Tibial artery (tissue), 4 donors: Measurements from ENCODE around the gene ADORA1.
A peak's percentile ranks its signal among the peaks of the same experiment; 100 is the strongest.

Source experiments
- DNase-seq, 2 donors: peaks; one replicate each; pipeline ENCODE4 v3.0.0-alpha.2; 2019
- H3K27ac ChIP-seq, 2 donors: fragments of 200-600 bp; sonication (generic) in 1 of 2; 1 replicate in 1 of 2; 2 replicates in 1 of 2; pipeline ENCODE4 v1.5.1; 2018 to 2019; ENCODE audit warnings: mild to moderate bottlenecking in 1 of 2
- H3K27me3 ChIP-seq, 2 donors: fragments of 200-600 bp; sonication (generic) in 1 of 2; one replicate each; pipeline versions ENCODE4 v1.5.1 to v1.6.0; 2016 to 2019
- H3K36me3 ChIP-seq, 3 donors: fragments of 200-600 bp; sonication (generic) in 2 of 3; one replicate each; pipeline ENCODE4 v1.5.1; 2016 to 2019; ENCODE audit warnings: mild to moderate bottlenecking in 2 of 3
- H3K4me1 ChIP-seq, 4 donors: fragments of 200-600 bp; sonication (generic) in 2 of 4; 1 replicate in 3 of 4; 2 replicates in 1 of 4; pipeline ENCODE4 v1.5.1; 2016 to 2019
- H3K4me3 ChIP-seq, 2 donors: fragments of 200-600 bp; sonication (generic) in 1 of 2; 1 replicate in 1 of 2; 2 replicates in 1 of 2; pipeline ENCODE4 v1.5.1; 2018 to 2019; ENCODE audit warnings: mild to moderate bottlenecking in 2 of 2
- H3K9me3 ChIP-seq, 3 donors: fragments of 200-600 bp; sonication (generic) in 1 of 3; one replicate each; pipeline ENCODE4 v1.5.1; 2016 to 2019
- intact Hi-C: fragments of 100-400 bp; cut with DNase I; formaldehyde crosslinking; loops from one replicate; pipeline ENCODE4 v1.15.0; 2023; ENCODE audit warnings: low total_unique reads
- TF ChIP-seq, protein P1 (sequence below), 2 experiments: fragments of 200-600 bp in 1 of 2; fragments of 450-650 bp in 1 of 2; IDR thresholded peaks; one replicate each; pipeline ENCODE4 v1.5.1; 2017 to 2019; ENCODE audit warnings: antibody characterized with exemption in 2 of 2, mild to moderate bottlenecking in 1 of 2, moderate library complexity in 1 of 2

Gene ADORA1

DNA sequence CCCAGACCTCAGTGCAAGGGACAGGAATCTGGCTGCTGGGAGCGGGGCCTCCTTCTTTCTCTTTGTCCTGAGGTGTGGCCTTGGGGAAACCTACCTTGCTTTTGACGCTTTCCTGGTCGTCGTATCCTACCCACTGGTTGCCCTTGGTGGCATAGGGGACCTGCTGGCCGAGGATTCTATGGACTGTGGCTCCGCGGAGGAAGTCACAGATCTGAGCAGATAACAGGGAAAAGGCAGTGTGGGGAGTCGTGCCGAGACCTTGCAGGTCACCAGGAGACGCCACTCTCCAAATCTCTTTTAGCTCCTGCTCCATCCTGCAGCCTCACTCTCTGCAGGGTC is 52.1 kb downstream of the ADORA1 start:
- H3K9me3 ChIP-seq = no peaks in the 10 kb centered on the region
- no peak overlapping the region for H3K4me3 ChIP-seq
- TF ChIP-seq, protein P1, sequence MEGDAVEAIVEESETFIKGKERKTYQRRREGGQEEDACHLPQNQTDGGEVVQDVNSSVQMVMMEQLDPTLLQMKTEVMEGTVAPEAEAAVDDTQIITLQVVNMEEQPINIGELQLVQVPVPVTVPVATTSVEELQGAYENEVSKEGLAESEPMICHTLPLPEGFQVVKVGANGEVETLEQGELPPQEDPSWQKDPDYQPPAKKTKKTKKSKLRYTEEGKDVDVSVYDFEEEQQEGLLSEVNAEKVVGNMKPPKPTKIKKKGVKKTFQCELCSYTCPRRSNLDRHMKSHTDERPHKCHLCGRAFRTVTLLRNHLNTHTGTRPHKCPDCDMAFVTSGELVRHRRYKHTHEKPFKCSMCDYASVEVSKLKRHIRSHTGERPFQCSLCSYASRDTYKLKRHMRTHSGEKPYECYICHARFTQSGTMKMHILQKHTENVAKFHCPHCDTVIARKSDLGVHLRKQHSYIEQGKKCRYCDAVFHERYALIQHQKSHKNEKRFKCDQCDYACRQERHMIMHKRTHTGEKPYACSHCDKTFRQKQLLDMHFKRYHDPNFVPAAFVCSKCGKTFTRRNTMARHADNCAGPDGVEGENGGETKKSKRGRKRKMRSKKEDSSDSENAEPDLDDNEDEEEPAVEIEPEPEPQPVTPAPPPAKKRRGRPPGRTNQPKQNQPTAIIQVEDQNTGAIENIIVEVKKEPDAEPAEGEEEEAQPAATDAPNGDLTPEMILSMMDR (IDR thresholded peaks at IDR 0.05) = no peak
- intact Hi-C loops = no loop called here
- H3K27ac ChIP-seq = no peak overlapping the region
- peak in 1 of 2 donors; percentile 59 for DNase-seq
- H3K4me1 ChIP-seq = peaks cover 0 to 6% (median 0%) of the 10 kb centered on the region in 4 donors
- no peaks in the 10 kb centered on the region for H3K36me3 ChIP-seq
- peaks cover 0 to 6% of the 10 kb centered on the region in 2 donors for H3K27me3 ChIP-seq

DNA sequence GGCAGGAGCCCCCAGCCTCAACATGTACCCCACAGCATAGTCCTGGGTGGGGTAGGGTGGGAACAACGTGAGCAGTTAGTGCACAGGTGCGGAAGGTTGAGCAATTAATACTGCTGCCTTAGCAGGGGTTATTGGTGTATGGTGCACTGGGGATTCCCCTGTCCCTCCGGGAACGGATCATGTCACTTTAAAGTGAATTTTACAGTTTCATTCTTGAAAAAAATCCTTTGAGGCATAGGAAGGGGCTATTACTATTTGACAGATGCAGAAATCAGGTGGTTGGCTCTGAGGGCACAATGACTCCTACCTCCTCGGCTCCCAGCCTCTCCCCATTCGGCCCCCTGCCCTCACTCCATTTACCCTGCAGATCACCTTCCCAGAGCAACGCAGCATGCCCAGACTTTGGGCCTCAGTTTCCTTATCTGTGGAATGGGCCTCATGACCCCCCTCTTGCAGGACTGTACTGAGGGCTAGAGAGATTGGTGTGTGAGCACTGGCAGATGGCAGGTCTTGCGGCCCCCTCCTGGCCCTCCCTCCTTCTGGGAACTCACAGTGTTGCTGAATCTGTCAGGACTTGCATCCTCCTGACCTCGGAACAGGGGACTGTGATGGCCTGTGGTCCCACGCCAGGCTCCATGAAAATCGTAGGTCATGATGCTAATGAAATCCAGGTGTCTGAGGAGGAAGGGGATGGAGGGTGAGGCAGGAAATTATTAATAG is 53.2 kb downstream of the ADORA1 start:
- H3K4me3 ChIP-seq = no peak overlapping the region
- TF ChIP-seq, protein P1 (IDR thresholded peaks at IDR 0.05) = no peak
- no peaks in the 10 kb centered on the region for H3K27me3 ChIP-seq
- H3K9me3 ChIP-seq = no peaks in the 10 kb centered on the region
- H3K4me1 ChIP-seq = peaks cover 0 to 6% (median 0%) of the 10 kb centered on the region in 4 donors
- H3K36me3 ChIP-seq = no peaks in the 10 kb centered on the region
- peak in 1 of 2 donors; percentile 47 for DNase-seq
- H3K27ac ChIP-seq = no peak overlapping the region
- intact Hi-C loops = no loop called here

DNA sequence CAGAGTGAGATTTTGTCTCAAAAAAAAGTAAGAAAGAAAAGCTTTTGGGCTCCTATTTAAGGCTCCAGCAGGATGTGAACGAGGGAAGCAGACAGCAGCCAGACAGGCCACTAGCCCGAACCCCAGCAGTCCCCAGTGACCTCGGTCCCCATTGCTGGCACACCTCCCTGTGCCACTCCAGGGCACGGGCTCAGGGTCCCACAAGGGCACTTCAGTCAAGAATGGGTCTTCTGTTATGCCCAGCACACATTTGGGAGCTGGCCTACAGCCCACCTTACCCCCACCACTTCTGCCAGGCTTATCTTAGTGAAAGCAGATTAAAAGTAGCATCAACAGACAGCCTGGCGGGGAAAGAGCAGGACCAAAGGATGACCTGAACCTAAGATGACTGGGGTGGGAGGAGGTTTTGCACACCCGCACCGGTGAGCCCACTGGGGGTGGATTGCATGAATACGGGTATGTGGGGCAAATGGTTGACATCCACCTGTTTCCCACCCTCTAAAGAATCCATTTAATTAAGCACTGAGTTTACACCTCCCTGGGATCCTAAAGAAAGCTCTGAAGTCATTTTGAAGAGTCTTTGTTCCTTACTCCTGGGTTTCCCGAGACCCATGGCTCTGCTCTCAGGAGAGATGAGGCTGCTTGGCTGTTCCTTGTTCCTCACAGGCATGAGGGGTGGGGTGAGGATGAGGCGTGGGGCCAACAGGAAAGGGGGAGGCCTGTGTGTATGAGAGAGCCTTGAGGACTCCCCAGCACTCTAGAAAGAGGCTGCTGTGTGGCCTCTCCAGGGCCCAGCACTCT is 54.3 kb downstream of the ADORA1 start:
- H3K4me1 ChIP-seq = peaks cover 0 to 13% (median 0%) of the 10 kb centered on the region in 4 donors
- intact Hi-C loops = no loop called here
- TF ChIP-seq, protein P1 (IDR thresholded peaks at IDR 0.05) = no peak
- no peaks in the 10 kb centered on the region for H3K27me3 ChIP-seq
- peak in 1 of 2 donors; percentile 19 for DNase-seq
- H3K4me3 ChIP-seq = no peak overlapping the region
- no peaks in the 10 kb centered on the region for H3K36me3 ChIP-seq
- H3K27ac ChIP-seq = no peak overlapping the region
- H3K9me3 ChIP-seq = no peaks in the 10 kb centered on the region

DNA sequence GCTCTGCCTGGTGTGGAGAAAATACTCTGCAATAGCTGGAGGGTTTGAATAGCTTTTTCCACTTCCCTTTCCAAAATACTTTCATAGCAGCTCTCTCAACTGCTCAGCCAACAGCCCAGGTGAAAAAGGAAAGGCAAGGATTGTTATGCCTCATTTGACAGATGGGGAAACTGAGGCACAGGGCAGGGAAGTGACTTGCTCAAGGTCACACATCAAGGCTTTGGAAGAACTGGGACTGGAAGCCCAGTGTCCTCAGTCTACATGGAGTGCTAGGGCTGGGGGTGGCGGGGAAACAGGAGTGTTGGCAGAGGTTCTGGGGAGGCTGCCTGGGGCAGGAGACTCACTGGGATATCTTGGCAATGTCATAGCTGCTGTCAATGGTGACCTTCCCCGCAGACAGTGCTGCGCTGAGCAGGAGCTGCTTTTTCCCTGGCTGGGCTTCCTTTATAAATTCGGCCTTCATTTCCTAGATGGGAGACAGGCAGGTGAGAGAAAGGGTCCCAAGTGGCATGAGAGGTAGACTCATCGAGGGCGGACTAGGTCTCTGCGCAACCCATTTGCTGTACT is 54.9 kb downstream of the ADORA1 start:
- Histone ChIP-seq H3K36me3 (no peaks in the 10 kb centered on the region), H3K27me3 (no peaks in the 10 kb centered on the region), H3K27ac (no peak overlapping the region), H3K4me1 (peaks cover 0 to 13% (median 0%) of the 10 kb centered on the region in 4 donors), H3K4me3 (no peak overlapping the region), H3K9me3 (no peaks in the 10 kb centered on the region)
- TF ChIP-seq, protein P1 (IDR thresholded peaks at IDR 0.05) = no peak
- intact Hi-C loops = no loop called here
- peak in 1 of 2 donors; percentile 33 for DNase-seq

DNA sequence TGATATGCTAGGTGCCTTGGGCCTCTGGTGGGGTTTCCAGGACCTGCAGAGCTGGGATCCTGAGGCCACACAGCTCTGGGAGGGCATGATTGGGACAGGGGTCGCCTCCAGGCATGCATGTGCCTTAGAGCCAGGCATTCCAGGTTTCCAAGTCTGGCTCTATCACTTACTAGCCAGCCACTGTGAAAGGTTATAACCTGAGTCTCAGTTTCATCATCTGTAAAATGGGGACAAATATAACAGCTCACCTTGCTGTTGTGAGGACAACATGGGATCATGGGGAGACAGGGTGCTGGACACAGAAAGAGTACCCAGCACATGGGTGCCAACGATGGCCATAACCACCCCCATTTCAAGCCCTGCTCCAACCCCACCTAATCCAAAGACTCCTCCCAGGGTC is 56.3 kb downstream of the ADORA1 start:
- no peaks in the 10 kb centered on the region for H3K27me3 ChIP-seq
- H3K4me1 ChIP-seq = peaks cover 0 to 9% (median 0%) of the 10 kb centered on the region in 4 donors
- no peaks in the 10 kb centered on the region for H3K9me3 ChIP-seq
- intact Hi-C loops = no loop called here
- no peak overlapping the region for H3K4me3 ChIP-seq
- no peaks in the 10 kb centered on the region for H3K36me3 ChIP-seq
- H3K27ac ChIP-seq = no peak overlapping the region
- TF ChIP-seq, protein P1 (IDR thresholded peaks at IDR 0.05) = no peak
- DNase-seq = no peak
